Measurements from ENCODE around the gene CCDC73.

- TF ChIP-seq, protein P1, sequence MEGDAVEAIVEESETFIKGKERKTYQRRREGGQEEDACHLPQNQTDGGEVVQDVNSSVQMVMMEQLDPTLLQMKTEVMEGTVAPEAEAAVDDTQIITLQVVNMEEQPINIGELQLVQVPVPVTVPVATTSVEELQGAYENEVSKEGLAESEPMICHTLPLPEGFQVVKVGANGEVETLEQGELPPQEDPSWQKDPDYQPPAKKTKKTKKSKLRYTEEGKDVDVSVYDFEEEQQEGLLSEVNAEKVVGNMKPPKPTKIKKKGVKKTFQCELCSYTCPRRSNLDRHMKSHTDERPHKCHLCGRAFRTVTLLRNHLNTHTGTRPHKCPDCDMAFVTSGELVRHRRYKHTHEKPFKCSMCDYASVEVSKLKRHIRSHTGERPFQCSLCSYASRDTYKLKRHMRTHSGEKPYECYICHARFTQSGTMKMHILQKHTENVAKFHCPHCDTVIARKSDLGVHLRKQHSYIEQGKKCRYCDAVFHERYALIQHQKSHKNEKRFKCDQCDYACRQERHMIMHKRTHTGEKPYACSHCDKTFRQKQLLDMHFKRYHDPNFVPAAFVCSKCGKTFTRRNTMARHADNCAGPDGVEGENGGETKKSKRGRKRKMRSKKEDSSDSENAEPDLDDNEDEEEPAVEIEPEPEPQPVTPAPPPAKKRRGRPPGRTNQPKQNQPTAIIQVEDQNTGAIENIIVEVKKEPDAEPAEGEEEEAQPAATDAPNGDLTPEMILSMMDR (IDR thresholded peaks at IDR 0.05), result no peak
- TF ChIP-seq POLR2A (IDR thresholded peaks at IDR 0.05) (no peak), EP300 (IDR thresholded peaks at IDR 0.05) (no peak)
These were observed 230.9 kb downstream of the CCDC73 start for GRCh38 chr11:32563600-32563959.
